ENCODE measurements around the gene ADARB1.

The ADARB1 gene

GRCh38 chr21:45126983-45127382 lies 52.6 kb downstream of the ADARB1 start (continued):
- TF ChIP-seq CSRNP3 (CRISPR knock-in tag; IDR thresholded peaks at IDR 0.05) (no peak), TOX (CRISPR knock-in tag; IDR thresholded peaks at IDR 0.05; ENCODE audit: borderline replicate concordance) (no peak), ISL1 (CRISPR knock-in tag; IDR thresholded peaks at IDR 0.05) (no peak), ZNF70 (CRISPR knock-in tag; IDR thresholded peaks at IDR 0.05) (no peak), ZNF565 (CRISPR knock-in tag; conservative IDR thresholded peaks at IDR 0.05; ENCODE audit: low read depth) (no peak), PATZ1 (CRISPR knock-in tag; IDR thresholded peaks at IDR 0.05; ENCODE audit: borderline replicate concordance) (no peak)

GRCh38 chr21:45127937-45128336 lies 53.6 kb downstream of the ADARB1 start:
- no peak for ATAC-seq
- TF ChIP-seq ZNF565 (CRISPR knock-in tag; conservative IDR thresholded peaks at IDR 0.05; ENCODE audit: low read depth) (no peak), ZFP3 (CRISPR knock-in tag; IDR thresholded peaks at IDR 0.05) (no peak), POU6F1 (CRISPR knock-in tag; IDR thresholded peaks at IDR 0.05; ENCODE audit: borderline replicate concordance, low read depth) (no peak), GLIS3 (CRISPR knock-in tag; IDR thresholded peaks at IDR 0.05) (no peak), OSR1 (CRISPR knock-in tag; IDR thresholded peaks at IDR 0.05) (no peak), BACH2 (CRISPR knock-in tag; IDR thresholded peaks at IDR 0.05; ENCODE audit: borderline replicate concordance) (no peak), PPARA (CRISPR knock-in tag; IDR thresholded peaks at IDR 0.05; ENCODE audit: borderline replicate concordance) (no peak), TSHZ2 (CRISPR knock-in tag; IDR thresholded peaks at IDR 0.05) (no peak), SNAI2 (CRISPR knock-in tag; IDR thresholded peaks at IDR 0.05) (no peak), CSRNP3 (CRISPR knock-in tag; IDR thresholded peaks at IDR 0.05) (no peak), ZC3H10 (CRISPR knock-in tag; IDR thresholded peaks at IDR 0.05) (no peak), CSDC2 (CRISPR knock-in tag; IDR thresholded peaks at IDR 0.05) (no peak), ZNF8 (CRISPR knock-in tag; IDR thresholded peaks at IDR 0.05) (no peak), TCF4 (CRISPR knock-in tag; IDR thresholded peaks at IDR 0.05; ENCODE audit: borderline replicate concordance) (no peak), PATZ1 (CRISPR knock-in tag; IDR thresholded peaks at IDR 0.05; ENCODE audit: borderline replicate concordance) (no peak)

- TF ChIP-seq PPARA (CRISPR knock-in tag; IDR thresholded peaks at IDR 0.05; ENCODE audit: borderline replicate concordance) (no peak), ZFP30 (CRISPR knock-in tag; IDR thresholded peaks at IDR 0.05) (no peak), ZNF565 (CRISPR knock-in tag; conservative IDR thresholded peaks at IDR 0.05; ENCODE audit: low read depth) (no peak), SNAI2 (CRISPR knock-in tag; IDR thresholded peaks at IDR 0.05) (no peak), POU6F1 (CRISPR knock-in tag; IDR thresholded peaks at IDR 0.05; ENCODE audit: borderline replicate concordance, low read depth) (no peak), ARNTL (CRISPR knock-in tag; IDR thresholded peaks at IDR 0.05; ENCODE audit: borderline replicate concordance, low read depth) (no peak), ESRRG (CRISPR knock-in tag; IDR thresholded peaks at IDR 0.05) (no peak), ZNF8 (CRISPR knock-in tag; IDR thresholded peaks at IDR 0.05) (no peak), RARB (CRISPR knock-in tag; IDR thresholded peaks at IDR 0.05) (no peak), ZC3H10 (CRISPR knock-in tag; IDR thresholded peaks at IDR 0.05) (no peak), TOX (CRISPR knock-in tag; IDR thresholded peaks at IDR 0.05; ENCODE audit: borderline replicate concordance) (no peak), CSDC2 (CRISPR knock-in tag; IDR thresholded peaks at IDR 0.05) (no peak)
- peak; percentile 93 for ATAC-seq
Observed at GRCh38 chr21:45128613-45129188, 54.3 kb downstream of the ADARB1 start.
